Brain pericyte (primary cell): ENCODE data around the gene FAM32A.

ENCODE experiments used
- DNase-seq: peaks from one replicate; pipeline ENCODE4 v3.0.0-alpha.2; 2012; ENCODE audit warnings: low read depth, low spot score

The FAM32A gene

DNA sequence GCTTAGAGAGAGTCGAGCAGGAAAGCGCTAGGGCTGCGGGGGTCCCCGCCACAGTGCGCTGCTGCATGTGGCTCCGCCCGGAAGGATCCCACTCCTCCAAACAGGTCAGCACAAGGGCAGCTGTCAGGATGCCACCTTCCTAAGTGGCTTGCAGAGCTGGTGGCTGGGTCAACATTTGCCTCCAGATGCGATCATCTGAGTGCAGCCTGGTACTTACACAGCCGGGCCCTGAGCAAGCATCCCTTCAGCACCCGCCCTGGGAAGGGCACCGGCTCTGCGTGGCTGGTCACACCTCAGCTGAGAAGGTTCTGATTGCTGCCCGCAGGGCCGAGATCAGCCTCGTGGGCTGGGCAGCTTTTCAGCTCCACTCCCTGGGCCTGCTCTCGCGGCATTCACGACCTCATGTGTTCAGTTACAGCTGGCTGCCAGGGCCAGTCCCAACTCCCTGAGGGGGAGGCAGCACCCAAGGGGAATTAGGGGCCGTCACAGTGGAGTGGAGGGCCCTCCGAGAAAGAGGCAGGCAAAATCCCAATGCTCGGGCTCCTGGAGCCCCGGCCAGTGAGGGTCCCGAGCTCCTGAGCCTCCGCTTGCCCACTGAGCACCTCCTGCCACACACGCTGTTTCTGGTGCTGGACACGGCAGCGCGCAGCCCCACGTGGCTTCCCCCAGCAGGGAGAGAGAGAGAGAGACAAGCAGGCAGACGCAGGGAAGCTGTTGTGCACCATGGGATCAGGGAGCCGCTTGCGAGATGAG lies 39.3 kb downstream of the FAM32A start:
- DNase-seq = no peak

DNA sequence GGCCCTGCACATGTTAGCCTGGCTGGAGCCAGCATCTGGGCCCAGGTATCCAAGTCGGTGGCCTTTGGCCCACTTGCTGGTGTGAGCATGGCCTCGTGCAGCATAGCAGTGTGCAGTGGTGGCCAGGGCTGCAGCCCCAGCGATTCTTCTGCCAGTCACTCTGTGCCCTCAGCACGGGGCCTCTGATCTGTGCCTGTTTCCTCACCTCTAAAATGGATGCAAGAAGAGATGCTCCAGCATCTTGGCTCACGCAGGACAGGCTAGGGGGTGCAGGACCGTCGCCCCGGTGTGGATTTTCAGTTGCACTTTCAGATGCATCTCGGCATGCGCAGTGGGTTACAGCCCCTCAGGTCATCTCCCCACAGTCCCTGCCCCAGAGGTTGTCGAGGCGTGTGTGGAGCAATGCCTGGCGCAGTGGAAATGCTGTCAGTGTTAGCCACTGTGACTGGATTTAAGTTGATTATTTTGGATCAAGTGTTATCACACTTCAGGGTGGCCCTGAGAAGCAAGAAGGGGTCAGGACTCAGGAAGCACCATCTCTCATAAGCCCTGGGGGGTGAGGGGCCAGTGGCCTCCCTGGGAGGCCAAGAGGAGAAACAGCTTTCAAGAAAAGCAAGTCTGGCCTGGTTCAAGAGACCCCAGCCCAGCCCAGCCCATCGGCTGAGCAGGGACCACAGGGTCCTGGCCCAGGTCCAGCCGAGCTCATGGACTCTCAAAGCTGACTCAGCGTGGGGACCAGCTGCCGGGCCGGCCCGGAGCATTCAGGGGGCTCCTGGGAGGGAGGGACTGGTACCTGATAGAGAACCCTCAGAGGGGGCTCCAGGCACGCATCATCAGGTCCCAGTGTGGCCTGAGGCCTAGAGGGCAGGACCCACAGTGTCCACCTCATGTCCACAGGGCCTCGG lies 40.3 kb downstream of the FAM32A start:
- DNase-seq = no peak

DNA sequence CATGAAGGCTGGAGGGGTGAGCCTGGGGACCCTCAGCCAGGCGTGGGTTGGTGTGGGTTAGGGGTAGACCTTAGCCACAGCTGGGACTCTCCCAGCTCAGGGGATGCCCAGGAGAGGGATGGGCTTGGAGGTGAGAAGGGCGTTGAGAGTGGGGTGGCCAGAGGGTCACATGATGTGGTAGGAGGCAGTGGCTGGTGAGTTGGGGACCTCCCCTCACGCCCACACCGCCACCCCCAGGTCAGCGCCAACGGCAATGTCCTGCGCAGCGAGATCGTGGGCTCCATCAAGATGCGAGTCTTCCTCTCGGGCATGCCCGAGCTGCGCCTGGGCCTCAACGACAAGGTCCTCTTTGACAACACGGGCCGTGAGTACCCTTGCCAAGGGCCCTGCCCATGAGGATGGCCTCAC lies 41.0 kb downstream of the FAM32A start:
- no peak for DNase-seq

DNA sequence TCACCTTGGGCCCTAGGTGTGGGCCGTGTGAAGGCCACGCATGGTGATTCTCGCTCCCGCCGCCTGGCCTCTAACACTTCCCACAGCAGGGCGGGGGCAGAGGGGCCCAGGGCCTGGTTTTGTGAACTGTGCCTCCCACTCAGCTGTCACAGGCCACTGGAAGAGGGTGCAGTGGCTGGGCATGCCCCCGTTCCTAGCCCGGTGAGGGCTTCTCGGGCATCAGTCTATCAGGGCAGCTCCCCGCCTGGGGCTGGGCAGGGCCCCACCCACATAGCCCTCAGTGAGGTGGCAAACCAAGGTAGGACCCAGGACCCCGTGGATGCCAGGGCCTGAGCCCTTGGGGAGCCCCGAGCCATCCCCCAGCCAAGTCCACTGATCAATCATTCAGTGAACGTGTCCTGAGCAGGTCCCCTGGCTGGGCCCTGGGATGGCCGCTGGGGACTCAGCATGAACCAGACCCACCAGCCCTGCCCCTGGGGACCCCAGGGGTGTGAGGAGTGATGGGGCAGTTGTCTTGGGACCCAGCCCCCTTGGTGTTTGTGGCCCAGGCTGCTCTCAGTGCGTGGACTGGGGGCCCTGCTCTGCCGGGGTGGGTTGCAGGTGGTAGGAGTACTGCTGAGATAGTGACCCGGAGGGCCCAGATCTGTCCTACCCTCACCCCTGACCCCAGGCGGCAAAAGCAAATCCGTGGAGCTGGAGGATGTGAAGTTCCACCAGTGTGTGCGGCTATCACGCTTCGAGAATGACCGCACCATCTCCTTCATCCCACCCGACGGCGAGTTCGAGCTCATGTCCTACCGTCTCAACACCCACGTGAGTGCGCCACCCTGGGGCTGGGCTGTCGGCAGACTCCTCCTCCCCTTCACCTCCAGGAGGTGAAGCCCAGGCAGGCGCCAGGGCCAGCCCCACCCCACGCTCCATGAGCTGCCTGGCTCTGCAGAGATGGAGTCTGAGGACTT lies 41.9 kb downstream of the FAM32A start:
- no peak for DNase-seq

DNA sequence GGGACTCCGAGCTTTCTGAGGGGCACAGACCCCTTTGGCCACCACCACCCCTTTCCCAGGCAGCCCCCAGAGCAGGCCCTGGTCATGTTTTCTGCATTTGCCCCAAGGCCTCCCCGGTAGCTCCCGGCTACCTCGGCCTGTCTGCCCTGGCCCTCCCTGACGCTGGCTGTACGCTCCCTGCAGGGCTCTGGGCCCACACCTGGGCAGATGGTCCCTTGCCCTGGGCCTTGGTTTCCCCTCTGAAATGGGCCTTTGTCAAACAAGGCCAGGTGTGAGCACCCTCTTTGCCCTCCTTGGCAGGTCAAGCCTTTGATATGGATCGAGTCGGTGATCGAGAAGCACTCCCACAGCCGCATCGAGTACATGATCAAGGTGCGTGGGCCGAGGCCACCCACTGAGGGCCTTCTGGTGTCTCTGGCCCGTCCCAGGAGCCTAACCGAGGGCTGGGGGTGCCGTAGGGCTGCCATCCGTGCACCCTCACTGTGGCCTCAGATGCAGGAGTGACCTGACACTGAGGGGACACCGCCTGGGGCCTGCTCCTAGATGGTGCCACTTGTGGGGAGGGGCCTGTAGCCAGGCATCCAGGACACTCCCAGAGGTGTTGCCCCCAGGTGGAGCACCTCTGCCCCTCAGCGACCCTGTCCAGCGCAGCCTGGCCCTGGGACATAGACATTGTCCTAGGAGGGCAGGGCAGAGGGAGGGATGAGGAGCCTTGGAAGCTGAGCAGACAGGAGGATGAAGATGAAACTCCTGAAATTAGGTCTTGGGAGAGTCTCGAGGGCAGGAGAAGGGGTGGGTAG lies 42.8 kb downstream of the FAM32A start:
- DNase-seq = no peak

DNA sequence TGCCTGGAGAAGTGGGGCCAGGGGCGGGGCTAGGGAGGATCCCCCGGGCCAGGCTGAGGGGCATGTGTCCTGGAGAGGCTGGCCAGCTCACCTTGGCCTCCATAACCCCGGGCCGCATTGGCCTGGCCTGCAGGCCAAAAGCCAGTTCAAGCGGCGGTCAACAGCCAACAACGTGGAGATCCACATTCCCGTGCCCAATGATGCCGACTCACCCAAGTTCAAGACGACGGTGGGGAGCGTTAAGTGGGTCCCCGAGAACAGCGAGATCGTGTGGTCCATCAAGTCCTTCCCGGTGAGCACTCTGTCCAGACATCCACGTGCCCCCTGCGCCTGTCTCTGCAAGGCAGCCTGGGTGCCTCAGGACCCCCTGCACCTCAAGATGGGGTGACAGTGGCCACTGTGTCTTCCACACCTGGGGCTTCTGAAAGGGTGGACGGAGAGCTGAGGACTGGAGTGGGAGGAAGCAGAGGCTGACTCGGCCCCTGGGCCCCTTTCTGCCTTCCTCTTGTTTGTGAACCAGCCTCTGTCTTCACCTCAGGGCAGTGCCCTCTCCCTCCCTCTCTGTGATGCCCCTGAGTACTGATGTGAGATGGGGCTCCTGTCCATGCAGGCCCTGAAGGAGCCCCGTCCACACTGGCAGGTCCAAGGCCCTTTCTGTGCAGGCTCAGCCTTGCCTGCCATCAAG lies 43.6 kb downstream of the FAM32A start:
- no peak for DNase-seq

DNA sequence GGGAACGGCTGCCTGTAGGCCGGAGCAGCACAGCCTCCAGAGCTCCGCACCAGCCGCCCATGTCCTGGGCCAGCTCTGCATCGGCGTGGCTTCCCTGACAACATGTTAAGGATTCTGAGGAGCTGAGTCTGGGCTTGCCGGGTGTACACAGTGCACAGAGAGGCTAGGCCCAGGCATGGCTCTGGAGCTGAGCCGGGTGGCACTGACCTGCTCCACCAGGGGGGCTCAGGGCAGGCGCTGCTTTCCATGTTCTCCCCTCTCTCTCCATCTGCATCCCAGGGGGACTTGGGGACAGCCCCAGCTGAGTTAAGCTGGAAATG lies 44.1 kb downstream of the FAM32A start:
- no peak for DNase-seq

DNA sequence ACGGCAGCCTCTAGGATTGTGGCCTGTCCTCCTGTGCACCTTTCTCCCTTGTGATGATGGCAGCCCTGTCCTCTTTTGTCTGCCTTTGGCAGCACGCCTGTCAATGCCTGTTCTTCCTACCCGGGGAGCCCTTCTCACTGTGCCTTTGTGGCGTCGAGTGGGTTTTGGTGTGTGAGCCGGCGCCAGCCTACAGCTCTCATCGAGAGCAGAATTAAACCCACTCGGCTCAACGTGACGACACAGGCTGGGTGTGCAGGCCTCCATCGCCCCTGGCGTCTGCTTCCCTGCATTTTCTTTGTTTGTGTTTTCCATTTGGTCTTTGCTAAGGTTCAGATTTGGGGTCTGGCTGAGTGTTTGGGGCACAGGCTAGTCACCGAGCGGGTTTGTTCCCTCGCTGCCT lies 46.9 kb downstream of the FAM32A start:
- DNase-seq = no peak

DNA sequence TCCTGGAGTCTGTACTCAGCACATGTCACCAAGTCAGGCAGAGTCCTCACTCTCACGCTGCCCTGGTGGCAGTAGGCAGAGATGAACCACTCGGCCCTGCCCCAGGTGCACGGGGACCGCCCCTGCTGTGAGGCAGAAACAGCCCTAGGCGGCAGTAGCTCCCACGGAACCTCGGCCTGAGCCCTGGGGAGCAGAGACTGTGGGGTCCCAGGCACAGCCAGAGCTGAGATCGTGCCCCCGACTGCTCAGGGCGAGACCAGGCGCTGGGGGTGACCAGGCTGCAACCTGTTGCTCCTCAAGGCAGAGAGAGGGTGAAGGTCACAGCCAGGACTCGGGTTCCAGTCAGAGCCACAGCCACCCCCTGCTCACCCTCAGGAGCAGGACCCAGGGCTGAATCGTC lies 47.4 kb downstream of the FAM32A start:
- no peak for DNase-seq

DNA sequence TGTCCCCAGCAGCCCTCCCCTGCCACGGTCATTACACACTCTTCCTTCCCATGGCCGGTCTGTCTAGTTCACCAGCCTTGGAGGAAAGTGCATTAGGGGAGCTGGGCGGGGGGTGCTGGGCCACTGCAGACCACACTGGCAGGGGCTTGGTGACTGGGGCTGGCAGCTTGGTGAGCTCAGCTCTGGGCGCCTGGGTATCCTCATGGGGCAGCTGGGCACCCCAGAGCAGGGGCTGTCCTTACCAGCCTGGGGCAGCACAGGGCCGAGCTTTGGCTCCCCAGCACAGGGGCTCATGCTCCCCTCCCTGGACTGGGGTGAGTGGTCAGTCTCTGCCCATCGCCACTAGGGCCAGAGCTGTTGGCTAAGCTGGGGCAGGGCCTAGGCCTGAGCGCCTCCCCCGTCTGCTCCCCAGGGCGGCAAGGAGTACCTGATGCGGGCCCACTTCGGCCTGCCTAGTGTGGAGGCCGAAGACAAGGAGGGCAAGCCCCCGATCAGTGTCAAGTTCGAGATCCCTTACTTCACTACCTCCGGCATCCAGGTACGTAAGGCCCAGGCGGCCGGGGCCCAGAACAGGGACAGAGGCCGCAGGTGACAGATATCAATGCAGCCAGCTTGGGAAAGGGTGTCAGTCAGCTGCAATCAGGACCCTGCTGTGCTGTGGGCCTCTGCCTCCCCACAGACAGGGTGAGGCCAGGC lies 48.0 kb downstream of the FAM32A start:
- no peak for DNase-seq

DNA sequence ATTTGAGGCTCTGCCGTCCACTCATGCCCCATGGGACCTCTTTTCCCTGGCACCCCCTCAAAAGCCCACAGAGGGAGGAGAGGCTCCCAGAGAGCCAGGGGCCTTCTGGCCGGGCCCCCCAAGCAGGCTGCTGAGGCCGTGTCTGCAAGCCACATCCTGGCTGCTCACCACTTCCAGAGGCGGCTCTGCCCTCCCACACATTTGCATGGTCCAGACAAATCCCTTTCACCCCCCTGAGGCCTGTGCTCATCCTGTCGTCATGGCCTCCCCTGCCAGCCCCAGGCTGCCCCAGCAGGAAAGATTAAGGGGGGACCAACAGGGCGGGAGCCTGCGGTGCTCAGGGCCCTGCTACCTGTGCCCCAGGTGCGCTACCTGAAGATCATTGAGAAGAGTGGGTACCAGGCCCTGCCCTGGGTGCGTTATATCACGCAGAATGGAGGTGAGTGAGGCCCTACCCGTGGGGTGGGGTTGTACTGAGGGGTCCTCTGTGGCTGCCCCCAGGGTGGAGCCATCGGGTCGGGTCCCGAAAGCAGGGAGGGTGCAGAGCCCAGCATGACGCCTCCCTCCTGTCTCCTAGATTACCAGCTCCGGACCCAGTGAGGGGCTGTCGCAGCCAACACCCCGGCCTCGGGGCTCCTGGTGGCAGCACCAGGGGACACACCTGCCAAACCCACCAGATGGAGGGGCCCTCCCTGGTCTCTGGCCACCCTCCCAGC lies 48.8 kb downstream of the FAM32A start:
- DNase-seq = no peak

DNA sequence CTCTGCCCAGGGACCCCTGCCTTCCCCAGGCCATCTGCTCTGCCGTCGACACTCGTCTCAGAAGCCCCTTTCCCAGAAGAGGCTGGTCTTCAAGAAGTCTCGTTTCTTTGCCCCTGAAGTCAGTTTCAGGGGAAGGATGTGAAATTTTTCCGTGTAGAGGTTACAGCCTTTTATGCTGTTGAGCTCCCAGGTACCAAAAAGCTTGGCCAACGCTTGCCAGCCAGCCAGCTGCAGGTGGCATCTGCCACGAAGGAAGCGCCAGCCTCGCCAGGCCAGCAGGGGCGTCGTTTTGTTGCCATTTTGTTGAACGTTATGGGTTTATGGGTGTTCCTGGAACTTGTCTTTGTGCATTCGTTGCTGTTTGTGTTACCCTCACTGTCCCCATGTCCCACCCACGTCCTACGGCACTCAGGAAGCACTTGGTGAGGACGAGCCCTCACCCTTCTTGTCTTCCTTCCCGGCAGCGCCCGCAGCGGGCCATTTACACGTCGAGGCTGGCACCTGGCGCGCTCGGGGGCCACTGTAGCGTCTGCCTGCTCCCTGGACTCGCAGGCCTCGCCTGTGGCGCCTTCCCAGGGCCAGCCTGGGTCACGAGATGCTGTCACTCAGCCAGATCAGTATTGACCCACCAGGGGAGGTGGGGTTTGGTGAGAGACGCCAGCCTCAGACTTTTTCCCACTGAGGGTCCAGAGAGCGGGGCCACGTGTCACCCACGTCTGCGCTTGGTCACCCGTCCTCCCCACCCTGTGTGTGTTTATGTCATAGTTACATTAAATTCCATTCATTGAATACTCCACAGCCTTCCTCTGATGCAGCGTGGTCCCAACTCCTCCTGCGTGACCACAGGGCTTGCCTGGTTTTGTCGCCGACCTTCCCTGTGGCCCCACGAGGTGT lies 49.6 kb downstream of the FAM32A start:
- DNase-seq = no peak

DNA sequence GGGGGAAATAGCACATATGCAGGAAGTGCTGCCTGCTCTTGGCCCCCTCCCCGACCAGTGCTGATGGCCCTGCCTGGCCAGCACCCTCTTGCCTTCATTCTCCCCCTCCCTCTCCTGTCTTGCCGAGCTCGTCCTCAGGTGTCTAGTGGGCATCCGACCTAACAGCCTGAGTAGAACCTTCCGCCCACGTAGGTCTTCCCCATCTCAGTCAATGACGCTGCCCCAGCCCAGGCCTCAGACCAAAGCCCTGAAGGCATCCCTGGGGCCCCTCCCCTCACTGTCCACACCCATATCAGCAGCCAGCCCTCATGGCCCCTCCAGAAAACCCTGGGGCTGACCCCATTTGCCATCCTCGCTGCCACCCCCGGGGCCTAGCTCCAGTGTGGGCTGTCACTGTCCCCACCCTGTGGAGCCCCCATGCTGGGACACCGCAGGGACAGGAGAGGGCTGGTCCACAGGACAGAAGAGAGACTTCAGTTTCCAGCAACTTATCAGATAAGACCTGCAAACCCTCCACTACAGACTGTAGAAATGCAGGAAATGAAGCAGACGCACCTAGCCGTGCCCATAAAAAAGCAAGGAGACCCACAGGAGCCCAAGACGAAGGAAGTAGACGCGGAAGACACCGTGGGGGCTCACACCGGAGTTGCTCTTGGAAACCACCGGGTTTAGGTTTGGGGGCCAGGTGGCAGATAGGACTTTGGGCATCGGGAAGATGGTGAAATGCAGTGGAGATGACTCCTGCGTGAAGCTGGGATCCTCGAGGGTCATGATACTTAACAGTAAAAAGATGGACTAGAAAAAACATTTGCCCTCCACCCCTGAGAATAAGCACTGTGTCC lies 50.8 kb downstream of the FAM32A start:
- DNase-seq = no peak
